Rectal smooth muscle tissue (tissue), 1 donor: ENCODE measurements around the gene SPATA2.

Experiments used
- H3K27ac ChIP-seq: one replicate; pipeline ENCODE4 v1.7.0; 2013; ENCODE audit warnings: low read depth, low read length, inconsistent platforms
- H3K27me3 ChIP-seq: one replicate; pipeline ENCODE4 v1.7.0; 2013; ENCODE audit warnings: low read length; ENCODE audit not compliant: control insufficient read depth, insufficient read depth
- H3K36me3 ChIP-seq: one replicate; pipeline ENCODE4 v1.7.0; 2013; ENCODE audit warnings: low read length; ENCODE audit not compliant: control insufficient read depth, insufficient read depth
- H3K4me1 ChIP-seq: one replicate; pipeline ENCODE4 v1.7.0; 2013; ENCODE audit warnings: low read length; ENCODE audit not compliant: control insufficient read depth, insufficient read depth
- H3K4me3 ChIP-seq: one replicate; pipeline ENCODE4 v1.7.0; 2013; ENCODE audit warnings: low read length
- H3K9ac ChIP-seq: one replicate; pipeline ENCODE4 v1.7.0; 2013; ENCODE audit warnings: low read length

The SPATA2 gene

DNA sequence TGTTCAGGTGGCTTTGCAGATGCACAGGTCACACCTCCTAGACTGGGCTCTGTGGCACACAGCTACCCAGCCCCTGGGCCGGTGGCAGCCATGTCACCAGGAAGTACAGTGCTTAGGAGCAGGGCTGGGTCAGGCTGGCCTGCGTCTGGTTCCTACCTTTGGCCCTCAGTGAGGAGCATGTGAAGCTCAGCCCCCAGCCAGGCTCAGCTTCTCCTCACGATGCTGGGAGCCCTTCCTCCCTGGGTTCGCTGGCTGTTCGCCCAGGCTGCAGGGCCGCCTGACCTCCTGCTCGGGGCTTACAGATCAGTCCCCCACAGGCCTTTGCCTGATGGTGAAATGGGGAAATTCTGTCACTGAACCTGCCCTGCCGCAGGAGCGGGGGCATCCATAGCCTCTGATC lies 23.1 kb downstream of the SPATA2 start:
- Histone ChIP-seq H3K36me3 (peaks cover 2% of the 10 kb centered on the region), H3K4me1 (no peaks in the 10 kb centered on the region), H3K4me3 (no peak overlapping the region), H3K9ac (no peak overlapping the region), H3K27ac (no peak overlapping the region), H3K27me3 (no peaks in the 10 kb centered on the region)

DNA sequence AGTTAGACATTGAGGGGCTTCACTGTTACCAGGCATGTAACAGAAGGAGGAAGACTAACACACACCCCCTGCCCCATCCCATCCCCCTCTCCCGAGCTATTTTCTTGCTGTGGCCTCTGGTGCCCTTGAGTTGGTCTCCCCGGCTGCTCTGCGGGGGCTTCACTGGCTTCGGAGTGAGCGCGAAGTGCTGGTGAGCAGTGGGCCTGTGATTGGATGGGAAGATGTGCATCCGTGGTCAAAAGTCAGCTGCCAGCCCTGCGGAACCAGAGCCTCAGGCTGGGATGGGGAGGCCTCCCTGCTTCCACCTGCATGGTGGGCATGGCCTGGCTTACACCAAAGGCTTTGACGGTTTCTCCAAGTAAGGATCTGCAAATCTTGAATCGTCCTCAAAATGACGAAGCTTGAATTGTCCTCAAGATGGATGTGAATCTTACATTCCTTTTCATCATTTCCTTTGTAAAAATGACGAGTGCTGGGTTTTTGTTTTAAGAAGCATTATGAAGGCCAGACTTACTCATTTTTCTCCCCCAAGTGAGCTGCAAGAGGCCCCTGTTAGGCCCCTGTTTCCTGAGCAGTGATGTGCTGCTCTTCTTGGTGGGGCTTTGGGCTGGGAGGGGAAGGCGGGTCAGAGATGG lies 23.7 kb downstream of the SPATA2 start:
- H3K9ac ChIP-seq = no peak overlapping the region
- H3K27me3 ChIP-seq = no peaks in the 10 kb centered on the region
- H3K4me3 ChIP-seq = no peak overlapping the region
- H3K36me3 ChIP-seq = peaks cover 3% of the 10 kb centered on the region
- no peaks in the 10 kb centered on the region for H3K4me1 ChIP-seq
- no peak overlapping the region for H3K27ac ChIP-seq

DNA sequence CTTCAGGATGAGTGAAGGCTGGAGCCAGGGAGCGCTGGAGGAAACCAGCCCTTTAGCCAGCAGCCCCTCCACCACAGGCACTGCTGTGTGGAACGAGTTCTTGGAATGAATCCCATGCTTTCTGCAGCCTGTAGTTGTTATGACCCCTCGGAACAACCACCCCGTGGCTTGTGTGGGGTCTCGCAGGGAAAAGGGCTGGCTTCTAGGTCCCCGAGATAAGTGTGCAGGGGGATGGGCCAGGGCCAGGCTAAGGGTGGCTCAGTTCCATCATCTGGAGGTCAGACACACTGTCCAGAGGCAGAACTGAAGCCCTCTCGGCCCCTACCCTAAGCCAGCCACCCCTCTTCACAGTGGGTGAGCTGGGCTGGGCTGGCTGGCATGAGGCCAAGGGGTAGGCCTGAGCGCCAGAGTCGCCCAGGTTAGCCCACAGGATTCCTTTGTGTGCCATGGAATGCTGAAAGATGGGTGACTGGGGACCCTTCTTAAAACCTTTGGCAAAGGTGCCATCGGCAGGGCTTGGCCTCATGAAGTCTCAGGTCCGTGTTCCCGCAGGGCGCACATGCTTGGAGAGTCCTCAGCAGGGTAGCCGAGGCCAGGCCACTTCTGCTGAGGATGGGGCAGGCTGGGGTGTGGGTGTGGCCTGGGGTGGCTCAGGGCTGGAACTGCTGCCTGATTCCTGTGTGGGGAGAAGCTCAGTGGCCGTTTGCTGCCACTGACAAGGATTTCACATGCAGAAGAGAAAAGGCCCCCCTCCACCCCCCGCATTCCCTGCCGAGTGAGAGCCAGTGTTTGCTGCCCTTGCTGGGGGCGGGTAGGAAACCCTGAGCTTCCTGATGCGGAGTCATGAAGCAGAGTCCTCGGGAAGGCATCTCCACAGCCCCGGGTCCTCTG lies 24.6 kb downstream of the SPATA2 start:
- no peaks in the 10 kb centered on the region for H3K27me3 ChIP-seq
- H3K4me1 ChIP-seq = no peaks in the 10 kb centered on the region
- H3K36me3 ChIP-seq = peaks cover 6% of the 10 kb centered on the region
- no peak overlapping the region for H3K4me3 ChIP-seq
- no peak overlapping the region for H3K27ac ChIP-seq
- no peak overlapping the region for H3K9ac ChIP-seq

DNA sequence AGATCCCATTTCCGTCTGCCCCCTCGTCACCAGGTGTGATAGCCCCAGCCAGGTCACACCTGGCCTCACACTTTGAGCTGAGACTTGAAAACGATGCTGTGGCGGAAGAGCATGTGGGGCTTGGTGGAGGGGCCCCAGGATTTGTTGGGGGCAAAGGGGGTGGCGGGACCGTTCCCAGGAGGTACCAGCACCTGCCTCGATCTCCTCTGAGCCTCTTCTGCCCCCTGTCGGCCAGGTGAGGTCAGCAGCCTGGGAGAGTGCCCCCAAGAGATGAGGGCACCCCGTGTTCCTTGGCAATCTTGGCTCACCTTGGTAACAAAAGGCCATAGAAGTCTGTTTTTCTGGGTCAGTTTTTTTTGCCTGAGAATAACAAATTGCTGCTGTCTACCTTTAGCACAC lies 25.4 kb downstream of the SPATA2 start:
- Histone ChIP-seq H3K27ac (no peak overlapping the region), H3K27me3 (no peaks in the 10 kb centered on the region), H3K4me3 (no peak overlapping the region), H3K36me3 (peaks cover 11% of the 10 kb centered on the region), H3K9ac (no peak overlapping the region), H3K4me1 (no peaks in the 10 kb centered on the region)

DNA sequence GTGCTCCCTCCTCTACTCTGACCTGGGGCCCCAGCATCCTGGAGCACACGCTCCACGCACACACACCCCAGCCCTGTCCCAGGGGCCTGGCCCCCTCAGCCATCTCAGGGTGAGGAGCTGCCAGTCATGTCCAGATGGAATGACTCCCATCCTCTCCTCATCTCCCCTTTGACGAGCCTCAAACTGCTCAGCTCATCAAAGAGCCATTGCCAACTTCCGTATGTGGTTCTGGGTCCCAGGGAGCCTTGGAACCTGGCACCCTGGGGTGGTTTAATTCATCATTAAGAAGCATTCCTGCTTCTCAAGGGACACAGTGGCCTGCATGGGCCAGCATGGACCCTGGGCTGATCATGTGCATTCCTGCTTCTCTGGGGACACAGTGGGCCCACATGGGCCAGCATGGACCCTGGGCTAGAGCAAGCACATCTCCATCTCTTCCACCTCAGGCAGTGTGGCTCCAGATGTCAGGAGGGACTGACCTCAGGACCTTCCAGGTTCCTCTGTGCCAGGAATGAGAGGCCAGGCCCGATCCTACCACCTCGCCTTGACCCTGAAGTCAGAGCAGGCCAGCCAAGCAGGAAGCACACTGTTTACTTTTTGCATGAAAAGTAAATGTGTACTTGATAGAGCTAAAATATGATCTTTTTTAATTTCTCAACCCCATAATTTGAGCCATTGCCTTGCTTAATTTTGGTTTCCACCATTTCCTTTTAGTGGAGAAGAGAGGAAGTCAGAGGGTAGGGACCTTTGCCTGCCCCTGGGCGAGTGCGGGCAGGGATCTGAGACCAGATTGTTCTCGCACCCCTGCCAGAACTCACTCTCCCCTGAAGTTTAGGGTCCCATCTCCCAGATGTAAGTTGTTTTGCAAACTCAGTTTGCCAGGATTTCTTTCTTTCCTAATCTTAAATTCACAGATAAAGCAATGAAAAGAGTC lies 26.1 kb downstream of the SPATA2 start:
- H3K27me3 ChIP-seq = no peaks in the 10 kb centered on the region
- no peak overlapping the region for H3K4me3 ChIP-seq
- H3K9ac ChIP-seq = no peak overlapping the region
- no peaks in the 10 kb centered on the region for H3K4me1 ChIP-seq
- peaks cover 11% of the 10 kb centered on the region for H3K36me3 ChIP-seq
- H3K27ac ChIP-seq = no peak overlapping the region

DNA sequence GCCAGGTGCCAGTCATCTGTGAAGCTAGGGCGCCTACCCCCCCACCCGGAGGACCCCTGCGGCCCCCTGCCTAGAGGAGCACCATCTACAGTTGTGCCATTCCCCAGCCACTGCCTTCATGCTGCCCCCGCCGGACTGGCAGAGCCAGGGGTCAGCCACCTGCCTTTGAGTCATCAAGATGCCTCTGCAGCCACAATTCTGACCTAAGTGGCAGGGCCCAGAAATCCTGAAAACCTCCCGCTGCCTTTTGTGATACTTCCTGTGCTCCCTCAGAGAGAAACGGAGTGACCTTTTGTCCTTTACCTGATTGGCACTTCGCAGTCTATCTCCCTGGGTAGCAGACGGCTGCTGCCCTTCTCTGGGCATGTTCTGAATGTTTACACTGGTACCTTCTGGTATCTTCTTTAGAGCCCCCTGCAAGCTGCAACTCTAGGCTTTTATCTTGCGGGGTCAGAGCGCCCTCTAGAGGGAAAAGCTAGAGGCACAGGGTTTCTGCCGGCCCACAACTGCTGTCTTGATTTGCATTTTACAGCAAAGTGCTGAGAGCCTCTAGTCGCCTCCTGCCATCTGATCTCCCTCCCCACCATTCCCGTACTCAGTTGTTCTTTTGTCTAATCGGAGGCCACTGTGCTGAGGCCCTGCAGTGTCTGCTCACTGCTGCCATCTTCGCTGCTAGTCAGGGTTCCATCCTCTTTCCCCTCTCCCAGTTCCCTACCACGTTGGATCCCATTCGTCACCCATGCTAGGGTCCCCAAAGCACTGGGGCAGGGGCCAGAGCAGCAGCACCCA lies 26.9 kb downstream of the SPATA2 start:
- no peak overlapping the region for H3K9ac ChIP-seq
- H3K4me3 ChIP-seq = no peak overlapping the region
- H3K27ac ChIP-seq = no peak overlapping the region
- H3K36me3 ChIP-seq = peaks cover 16% of the 10 kb centered on the region
- H3K4me1 ChIP-seq = no peaks in the 10 kb centered on the region
- H3K27me3 ChIP-seq = no peaks in the 10 kb centered on the region

DNA sequence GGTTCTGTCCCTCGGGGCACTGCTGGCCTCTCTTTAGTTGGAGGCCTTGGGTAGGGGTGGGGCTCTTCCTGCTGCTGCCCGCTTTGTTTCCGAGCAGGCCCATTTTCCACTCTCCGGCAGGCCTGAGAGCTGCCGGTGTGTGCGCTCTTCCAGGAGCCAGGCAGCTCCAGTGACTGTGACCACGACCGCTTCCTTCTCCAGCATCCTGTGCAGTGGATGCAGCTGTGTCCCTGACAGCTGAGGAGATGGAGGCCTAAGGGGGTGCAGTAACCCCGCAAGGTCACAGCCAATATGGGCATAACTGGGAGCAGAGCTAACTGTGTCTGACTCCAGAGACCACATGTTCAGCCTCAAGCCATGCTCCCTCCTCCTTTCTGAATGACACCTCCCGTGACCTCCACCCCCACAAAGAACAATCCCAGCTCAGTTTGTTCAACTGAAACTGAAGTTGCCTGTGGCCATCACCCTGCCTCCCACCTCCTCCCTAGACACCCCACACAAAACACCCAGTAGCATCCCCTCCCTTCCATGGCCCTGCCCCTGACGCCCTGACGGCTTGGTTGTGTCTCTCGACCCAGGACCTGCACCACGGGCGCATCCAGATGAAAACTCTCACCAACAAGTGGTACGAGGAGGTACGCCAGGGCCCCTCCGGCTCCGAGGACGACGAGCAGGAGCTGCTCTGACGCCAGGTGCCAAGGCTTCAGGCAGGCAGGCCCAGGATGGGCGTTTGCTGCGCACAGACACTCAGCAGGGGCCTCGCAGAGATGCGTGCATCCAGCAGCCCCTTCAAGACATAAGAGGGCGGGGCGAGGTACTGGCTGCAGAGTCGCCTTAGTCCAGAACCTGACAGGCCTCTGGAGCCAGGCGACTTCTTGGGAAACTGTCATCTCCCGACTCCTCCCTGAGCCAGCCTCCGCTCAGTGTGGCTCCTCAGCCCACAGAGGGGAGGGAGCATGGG lies 27.8 kb downstream of the SPATA2 start:
- no peaks in the 10 kb centered on the region for H3K4me1 ChIP-seq
- no peak overlapping the region for H3K4me3 ChIP-seq
- no peaks in the 10 kb centered on the region for H3K27me3 ChIP-seq
- peaks cover 18% of the 10 kb centered on the region for H3K36me3 ChIP-seq
- H3K9ac ChIP-seq = no peak overlapping the region
- H3K27ac ChIP-seq = peak overlapping the region; percentile 16

DNA sequence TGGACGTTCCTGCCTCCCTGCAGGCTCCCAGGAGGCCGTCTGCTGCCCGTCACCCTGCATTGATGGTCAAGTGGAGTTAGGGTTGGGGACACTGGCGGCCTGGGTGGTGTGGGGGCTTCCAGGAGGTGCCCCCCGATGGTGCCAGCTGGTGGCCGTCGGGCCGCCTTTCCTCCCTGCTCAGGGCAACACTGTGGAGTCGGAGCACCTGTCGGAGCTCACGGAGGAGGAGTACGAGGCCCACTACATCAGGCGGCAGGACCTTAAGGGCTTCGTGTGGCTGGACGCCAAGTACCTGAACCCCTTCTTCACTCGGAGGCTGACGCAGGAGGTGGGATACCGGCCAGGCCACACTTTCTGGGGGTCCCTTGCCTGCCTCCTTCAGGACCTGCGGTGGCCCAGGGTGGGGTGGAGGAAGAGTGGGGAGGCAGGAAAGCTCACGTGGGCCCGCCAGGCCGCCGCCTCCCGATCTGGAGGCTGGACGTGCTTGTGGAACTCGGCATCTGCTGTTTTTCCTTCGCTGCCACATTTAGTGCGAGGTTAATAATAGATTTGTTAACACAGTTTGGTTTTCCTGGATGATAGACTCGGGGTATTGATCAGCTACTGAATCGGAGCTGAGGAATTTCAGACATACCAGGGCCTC lies 28.6 kb downstream of the SPATA2 start:
- Histone ChIP-seq H3K27ac (no peak overlapping the region), H3K36me3 (peaks cover 20% of the 10 kb centered on the region), H3K27me3 (no peaks in the 10 kb centered on the region), H3K4me3 (no peak overlapping the region), H3K9ac (no peak overlapping the region), H3K4me1 (no peaks in the 10 kb centered on the region)

DNA sequence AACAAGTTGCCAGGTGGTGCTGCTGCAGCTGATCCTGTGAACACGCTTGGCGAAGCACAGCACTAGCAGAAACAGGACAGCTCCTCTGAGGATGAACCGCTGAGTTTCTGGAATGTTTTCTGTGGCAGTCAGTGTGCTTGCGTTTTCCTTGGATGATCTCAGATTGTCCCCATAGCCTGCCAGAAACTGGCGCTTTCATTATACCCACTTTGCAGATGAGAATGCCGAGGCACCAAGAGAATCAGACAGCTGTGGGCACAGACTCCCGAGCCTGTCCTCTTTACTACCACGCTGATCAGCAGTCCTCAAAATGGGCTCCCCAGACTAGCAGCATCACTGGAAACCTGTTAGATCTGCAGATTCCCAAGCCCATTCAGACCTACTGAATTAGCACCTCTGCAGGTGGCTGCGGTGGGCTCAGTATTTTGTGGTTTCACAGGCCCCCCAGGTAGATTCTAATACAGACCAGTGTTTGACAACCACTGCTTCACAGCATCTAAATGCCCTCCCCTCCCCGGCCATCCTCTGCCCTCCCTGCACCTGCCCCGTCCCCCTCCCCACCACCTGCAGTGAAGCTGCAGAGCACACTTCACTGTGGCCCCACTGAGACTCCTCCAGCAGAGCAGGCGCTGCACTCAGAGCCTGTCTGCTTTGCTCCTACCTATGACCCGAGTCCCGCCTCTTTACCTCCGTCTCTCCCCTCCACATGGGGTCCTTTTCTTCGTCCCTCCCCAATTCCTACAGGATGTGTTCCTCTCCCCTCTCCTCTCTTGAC lies 29.6 kb downstream of the SPATA2 start:
- Histone ChIP-seq H3K27me3 (no peaks in the 10 kb centered on the region), H3K9ac (no peak overlapping the region), H3K4me1 (no peaks in the 10 kb centered on the region), H3K27ac (no peak overlapping the region), H3K4me3 (no peak overlapping the region), H3K36me3 (peaks cover 21% of the 10 kb centered on the region)

DNA sequence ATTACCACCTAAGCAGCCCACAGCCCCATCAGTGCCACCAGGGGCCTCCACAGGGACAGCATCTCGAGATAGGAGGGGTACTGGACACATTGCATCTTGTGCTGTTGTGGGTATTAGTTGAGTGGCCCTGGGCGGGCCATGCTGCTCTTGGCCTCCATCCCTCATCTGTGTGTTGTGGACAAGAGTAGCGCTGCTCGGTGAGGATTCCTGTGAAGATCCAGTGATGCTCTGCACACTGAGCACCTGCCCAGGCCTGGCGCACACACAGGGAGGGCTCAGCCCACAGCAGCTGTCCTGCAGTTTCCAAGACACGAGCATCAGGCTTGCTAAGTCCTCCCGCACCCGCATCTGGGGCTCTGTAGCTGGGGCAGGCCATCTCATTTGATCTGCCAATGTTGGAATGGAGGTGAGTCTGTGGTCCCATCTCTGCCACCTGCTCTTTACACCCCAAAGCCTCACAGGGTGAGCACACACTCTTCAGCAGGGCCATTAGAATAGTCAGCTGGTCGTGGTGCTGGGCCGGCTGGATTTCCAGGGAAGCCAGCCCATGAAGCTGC lies 32.0 kb downstream of the SPATA2 start:
- Histone ChIP-seq H3K27ac (no peak overlapping the region), H3K36me3 (peaks cover 25% of the 10 kb centered on the region), H3K27me3 (no peaks in the 10 kb centered on the region), H3K4me3 (no peak overlapping the region), H3K4me1 (no peaks in the 10 kb centered on the region), H3K9ac (no peak overlapping the region)
